HL-60/S4 (cell line): ENCODE data around the gene CORO7.

Source experiments
- in situ Hi-C: fragments of 300-500 bp; cut with MboI; formaldehyde crosslinking; loops from 2 replicates; pipeline ENCODE4 v1.14.3; 2022; ENCODE audit warnings: low sequenced_read_pairs

Gene CORO7

GRCh38 chr16:4426722-4427372 lies 10.5 kb upstream of the CORO7 start:
- in situ Hi-C loops: no loop called here

GRCh38 chr16:4426021-4426684 lies 9.8 kb upstream of the CORO7 start:
- in situ Hi-C loops: no loop called here

DNA sequence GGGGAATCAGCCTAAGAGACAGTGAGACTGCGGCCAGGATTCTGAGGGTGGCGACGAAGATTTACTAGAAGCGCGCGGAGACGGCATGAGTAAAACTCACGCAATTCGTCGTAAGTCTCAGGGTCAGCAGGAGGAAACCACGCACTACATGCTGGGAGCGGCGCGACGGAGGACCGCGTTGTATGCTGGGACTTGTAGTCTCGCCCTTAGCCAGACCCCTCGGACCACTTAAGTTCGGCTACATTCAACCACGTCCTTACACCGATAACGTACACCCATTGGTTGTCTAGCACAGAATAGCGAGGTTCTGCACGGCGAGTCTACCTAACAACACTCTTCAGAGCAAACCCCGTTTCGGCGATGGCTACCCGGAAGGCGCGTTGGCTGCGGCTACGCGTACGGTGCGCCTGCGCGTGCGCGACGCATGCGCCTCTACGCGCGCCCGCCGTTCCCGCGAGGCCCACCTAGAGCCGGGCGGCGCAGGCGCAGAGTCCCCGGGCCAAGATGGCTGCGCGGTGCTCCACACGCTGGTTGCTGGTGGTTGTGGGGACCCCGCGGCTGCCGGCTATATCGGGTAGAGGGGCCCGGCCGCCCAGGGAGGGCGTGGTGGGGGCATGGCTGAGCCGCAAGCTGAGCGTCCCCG lies 9.1 kb upstream of the CORO7 start, which contains the start of gene DNAJA3:
TSS of gene DNAJA3 (plus strand) at position 491 of the 643 bp plus-strand sequence. CDS start at position 505, 14 bp downstream.
- in situ Hi-C loops: no loop called here

GRCh38 chr16:4420505-4421105 lies 4.2 kb upstream of the CORO7 start:
- in situ Hi-C loops: no loop called here

DNA sequence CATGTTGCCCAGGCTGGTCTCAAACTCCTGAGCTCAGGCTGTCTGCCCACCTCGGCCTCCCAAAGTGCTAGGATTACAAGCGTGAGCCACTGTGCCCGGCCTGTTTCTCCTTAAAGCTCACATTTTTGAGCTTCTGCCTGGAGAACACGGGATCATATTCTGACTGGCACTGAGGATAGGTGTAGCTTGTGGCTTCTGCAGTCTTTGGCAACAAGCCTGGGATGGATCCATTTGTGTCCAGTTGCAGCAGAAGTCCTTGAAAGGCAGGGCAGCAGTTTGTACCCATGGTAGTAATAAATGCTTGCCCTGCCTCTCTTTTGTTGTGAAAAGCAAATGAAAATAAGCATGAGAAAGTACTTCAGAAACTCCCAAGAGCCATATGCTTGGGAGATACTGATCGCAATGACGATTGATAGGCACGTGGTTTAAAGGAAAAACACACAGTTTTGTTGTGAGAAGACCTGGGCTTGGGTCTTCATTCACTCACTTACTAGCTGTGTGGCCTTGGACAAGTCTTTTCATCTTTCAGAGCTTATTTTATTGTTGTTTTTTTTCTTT lies 3.1 kb upstream of the CORO7 start:
- in situ Hi-C loops: no loop called here

DNA sequence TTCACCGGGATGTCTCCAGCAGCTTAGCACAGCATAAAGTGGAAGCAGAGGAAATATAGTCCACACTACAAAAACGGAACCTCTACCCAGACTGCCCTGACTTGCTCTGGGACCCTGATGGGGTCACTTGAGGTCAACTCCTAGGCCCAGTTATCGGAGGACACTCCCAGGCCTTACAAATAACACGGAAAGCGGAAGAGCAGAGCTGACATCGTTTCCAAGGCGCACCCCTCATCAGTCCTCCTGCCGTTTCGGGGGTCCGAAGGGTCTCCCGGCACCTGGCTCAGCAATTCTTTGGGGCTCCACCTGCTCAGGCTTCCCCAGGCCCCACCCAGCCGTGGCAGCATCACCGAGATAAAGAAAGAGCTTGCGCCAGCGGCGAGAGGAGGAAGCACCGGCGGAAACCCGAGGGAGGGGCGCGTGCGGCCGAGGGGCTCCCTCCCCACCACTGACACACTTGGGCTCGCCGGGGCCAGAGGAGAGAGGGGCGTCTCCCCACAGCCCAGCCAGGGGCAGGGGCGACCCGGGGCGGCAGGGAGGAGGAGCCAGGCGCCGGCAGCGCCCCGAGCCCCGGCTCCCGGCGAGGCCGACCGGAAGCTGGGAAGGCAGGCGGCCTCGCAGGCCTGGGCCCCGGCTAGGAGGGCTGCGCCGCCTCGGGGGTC lies 727 bp downstream of the CORO7 start:
- in situ Hi-C loops: no loop called here

GRCh38 chr16:4414187-4414917 lies 2.0 kb downstream of the CORO7 start:
- in situ Hi-C loops: no loop called here

- in situ Hi-C loops: no loop called here
Observed at GRCh38 chr16:4412854-4413253, 3.5 kb downstream of the CORO7 start.

- in situ Hi-C loops: no loop called here
Observed at GRCh38 chr16:4412159-4412558, 4.2 kb downstream of the CORO7 start.

DNA sequence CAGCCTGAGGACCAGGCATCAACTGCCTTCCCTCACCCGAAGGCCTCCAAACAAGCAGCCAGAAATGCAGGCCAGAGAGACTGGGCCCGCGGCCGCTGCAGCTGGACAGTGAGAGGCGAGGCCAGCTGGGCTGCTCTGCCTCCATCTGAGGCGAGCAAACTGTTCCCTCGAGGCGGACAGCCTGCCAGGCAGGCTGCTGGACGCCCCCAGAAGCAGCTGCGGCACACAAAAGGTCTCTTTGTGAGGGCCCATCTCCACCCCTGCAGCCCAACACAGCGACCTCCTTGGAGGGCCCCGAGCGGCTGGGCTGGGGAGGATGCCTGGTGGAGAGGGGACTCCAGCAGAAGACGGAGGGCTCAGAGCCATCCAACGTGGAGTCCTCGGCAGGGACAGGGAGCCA lies 4.7 kb downstream of the CORO7 start:
- in situ Hi-C loops: no loop called here

DNA sequence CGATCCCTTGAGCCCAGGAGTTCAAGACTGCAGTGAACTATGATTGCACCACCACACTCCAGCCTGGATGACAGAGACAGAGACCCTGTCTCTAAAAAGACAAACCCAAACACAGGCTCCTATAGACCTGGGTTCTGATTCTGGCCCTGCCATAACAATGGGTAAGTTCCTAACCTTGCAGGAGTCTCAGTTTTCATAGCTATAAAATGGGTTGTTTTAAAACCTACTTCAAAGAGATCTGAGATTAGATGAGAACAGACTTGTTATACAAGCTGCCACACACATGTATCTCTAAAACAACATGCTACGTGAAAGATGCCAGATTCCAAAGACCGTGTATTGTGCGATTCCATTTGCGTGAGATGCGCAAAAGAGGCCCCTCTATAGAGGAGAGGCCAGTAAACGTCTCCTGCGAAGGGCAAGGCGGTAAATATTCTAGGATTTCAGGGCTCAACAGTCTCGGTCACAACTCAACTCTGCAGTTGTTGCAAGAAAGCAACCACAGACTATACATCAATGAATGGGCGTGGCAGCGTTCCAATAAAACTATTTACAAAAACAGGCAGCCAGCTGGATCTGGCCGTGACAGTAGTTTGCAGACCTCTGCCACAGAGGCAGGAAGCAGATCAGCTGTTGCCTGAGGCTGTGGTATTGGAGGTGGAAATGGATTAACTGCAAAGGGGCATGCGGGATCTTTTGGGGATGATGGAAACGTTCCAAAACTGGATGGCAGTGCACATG lies 5.9 kb downstream of the CORO7 start:
- in situ Hi-C loops: no loop called here

GRCh38 chr16:4409081-4409932 lies 7.1 kb downstream of the CORO7 start:
- in situ Hi-C loops: no loop called here

GRCh38 chr16:4408323-4408690 lies 8.1 kb downstream of the CORO7 start:
- in situ Hi-C loops: no loop called here

DNA sequence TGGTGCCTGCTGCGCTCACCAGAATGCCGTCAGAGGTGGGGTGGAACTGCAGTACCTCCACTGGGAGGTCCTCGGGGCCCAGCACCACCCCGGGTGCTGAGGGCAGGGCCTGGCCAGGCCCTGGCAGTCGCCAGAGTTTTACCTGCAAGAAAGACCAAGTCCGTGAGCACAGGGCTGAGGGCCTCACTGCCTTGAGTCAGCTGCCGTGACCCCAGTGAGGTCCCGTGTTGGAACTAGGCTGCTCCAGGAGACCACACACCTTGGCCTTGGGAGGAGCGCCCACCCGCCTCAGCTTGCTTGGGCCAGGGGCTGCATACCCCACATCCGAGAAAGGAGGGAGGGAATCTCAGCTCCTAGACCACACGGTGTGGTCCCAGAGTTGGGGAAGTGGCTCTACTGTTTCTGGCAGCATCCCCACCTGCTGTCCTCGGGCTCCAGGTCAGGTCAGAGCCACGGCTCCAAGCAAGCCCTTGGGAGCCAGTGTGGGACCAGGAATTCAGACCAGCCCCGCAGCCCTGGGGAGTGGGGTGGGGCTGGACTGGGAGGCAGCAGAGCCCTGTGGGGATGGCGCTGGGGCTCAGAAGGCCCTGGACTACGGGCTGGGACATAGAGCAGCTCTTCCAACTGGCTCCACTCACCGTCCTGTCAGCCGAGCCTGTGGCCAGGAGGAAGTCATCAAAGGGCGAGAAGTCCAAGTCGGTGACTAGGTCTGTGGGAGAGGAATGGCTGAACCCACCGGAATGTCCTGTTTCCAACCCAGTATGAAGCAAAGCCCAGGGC lies 8.7 kb downstream of the CORO7 start:
- in situ Hi-C loops: no loop called here

DNA sequence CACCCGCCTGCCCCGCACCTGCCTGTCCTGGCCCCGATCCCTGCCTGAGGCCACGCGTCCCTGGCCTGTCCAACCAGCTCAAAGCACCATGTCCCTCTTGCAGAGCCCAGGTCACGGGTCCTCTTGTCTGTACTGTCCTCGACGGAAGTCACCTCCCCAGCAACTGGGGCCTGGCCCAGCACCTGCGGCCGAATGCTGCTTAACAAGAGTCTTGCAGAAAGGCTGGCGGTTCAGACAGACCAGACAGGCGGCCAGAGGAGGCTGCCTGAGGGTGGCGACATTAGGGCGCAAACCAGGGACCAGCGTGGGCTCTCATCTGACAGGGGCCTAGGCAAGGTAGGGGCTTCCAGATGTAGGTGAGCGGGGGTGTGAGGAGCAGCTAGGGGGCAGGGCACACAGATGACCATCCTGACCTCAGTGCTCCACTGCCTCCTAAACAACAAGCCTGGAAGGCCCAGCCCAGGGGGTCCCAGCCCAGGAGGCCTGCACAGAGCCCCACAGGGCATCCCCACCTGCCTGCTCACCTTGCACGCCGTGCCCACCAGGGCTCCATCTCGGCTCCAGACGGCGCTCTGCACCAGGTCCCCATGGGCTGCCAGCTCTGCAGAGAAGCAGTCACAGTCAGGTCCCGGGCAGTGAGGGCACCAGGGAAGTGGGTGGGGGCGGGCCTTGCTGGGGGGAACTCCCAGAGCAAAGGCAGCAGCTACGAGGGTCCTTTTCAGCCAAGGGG lies 11.3 kb downstream of the CORO7 start:
- in situ Hi-C loops: no loop called here

DNA sequence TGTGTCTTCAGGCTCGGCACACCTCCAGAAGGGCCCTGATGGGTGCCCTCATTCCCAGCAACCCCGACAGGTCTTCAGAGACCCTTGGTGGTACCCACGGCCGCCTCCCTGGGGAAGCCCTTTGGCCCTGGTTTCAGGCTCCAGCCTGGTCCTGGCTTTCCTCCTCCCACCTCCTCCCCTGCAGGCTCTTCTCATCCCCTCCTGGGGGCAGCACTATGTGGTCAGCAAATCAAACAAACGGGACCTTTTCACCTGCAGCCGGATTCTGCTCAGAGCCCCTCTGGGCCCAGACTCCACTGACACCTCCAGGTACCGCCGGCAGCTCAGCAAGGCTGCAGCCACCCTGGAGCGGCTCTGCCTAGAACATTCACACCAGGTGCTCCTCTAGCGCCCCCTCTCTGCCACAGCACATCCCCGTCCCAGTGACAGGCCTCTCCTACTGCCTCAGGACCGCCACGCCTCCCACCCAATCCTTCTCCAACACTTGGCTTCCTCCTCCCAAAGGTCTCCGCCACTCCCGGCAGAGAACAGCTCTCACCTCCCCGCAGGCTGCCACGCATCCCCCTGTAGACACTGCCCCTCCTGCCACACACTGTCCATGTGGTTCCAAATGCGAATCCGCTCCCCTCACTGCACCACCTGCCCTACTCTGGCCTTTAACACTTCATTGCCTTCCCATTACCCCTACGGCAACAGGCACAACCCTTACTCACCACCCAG lies 12.0 kb downstream of the CORO7 start:
- in situ Hi-C loops: no loop called here
